ENCODE data around the gene ELOVL1. TPM values are rescaled to one million over a fixed set of nuclear protein-coding genes. Genes with fewer than 3 reads are reported as not detected.
A peak's percentile ranks its signal among the peaks of the same experiment; 100 is the strongest.

Gene ELOVL1
- total RNA-seq, 1 donor from 2014 or later, result 33.2 TPM

DNA sequence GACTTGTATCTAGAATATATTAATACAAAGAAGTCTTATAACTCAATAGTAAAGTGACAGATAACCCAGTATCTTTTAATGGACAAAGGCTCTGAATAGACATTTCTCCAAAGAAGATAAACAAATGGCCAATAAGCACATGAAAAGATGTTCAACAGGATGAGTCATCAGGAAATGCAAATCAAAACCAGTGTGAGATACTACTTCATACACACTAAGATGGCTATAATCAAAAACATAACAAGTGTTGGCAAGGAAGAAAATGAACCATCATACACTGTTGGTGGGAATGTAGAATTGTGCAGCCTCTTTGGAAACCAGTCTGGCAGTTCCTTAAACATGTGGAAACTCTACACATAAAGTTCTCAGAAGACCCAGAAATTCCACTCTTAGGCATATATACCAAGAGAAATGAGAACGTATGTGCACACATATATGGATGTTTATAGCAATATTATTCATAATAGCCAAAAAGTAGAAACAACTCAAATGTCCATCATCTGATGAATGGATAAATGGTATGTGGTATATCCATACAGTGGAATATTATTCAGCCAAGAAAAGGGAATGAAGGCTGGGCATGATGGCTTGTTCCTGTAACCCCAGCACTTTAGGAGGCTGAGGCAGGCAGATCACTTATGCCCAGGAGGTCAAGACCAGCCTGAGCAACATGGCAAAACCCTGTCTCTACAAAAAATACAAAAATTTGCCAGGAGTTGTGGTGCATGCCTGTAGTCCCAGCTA is 40.1 kb downstream of the ELOVL1 start:
- DNase-seq, result peak; percentile 2

DNA sequence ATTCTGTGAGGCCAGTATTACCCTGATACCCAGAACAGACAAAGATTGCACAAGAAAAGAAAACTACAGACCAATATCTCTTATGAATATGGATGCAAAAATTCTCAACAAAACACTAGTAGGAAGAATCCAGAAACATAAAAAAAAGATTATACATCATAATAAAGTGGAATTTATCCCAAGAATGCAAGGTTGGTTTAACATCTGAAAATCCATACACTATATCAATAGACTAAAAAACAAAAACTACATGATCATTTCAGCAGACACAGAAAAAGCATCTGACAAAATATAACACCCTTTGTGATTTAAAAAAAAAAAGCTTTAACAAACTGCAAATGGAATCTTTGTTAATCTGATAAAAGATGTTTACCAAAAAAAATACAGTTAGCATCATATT is 42.4 kb downstream of the ELOVL1 start:
- no peak for DNase-seq

DNA sequence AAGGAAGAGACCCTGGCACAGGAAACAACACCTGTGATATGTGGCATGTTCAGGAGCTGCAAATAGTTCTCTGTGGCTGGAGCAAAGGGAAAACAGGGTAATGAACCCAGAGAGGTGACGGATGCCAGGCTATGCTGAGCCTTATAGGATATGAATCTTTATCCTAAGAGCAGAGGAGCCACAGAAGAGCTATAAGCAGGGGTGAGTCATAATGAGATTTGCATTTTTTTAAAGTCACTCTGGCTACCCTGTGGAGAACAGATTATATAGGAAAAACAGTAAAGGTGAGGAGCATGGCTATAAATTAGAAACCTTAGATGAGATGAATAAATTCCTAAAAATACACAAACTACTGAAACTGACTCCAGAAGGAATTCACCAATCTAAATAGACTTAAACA is 43.0 kb downstream of the ELOVL1 start:
- no peak for DNase-seq

DNA sequence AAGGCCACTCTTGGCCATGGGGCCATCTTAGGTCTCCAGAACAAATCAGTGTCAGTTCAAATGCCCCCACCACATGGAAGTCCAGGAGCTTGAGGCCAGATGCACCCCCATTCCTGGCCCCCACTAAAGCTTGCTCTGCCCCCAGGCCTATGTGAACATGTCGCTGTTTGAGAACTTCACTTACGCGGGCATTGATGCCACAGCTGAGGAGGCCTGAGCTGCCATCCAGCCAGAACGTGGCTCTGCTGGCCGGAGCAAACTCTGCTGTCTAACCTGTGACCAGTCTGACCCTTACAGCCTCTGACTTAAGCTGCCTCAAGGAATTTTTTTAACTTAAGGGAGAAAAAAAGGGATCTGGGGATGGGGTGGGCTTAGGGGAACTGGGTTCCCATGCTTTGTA is 45.3 kb downstream of the ELOVL1 start:
- no peak for DNase-seq

DNA sequence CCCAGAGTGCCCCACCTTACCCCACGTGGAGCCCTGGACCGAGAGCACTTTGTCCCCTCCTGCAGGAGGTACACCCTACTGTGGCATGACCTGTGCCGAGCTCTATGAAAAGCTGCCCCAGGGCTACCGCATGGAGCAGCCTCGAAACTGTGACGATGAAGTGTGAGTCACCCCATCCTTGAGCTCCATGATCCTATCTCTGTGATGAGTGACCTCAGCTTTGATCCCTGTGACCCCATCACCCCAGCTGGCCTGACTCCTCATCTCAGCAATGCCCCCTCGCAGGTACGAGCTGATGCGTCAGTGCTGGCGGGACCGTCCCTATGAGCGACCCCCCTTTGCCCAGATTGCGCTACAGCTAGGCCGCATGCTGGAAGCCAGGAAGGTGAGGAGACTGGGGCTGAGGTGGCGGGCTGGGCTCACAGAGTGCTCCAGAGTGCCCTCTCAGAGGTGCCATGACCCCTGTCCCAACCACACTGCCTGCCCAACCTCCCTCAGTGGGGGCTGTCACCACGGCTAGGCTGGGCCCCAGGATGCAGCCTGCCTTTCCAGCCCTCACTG is 46.4 kb downstream of the ELOVL1 start:
- no peak for DNase-seq

DNA sequence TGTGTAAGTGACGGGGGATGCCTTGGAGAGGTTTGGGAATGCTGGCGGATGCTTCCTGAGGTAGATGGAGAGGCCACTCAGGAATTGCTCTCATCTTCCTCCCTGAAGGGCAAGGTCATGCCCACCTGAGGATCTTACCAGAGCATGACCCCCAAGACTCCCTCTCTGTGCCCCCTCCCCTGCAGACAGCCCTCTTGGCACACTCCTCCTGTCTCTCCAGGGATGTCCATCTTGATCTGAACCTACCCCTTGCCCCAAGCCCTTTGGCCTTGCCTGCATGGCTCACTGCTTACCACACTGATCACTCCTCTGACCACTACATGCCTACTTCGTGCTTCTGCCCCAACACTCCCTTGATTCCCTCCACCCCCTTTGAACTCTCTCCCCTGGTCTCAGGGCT is 48.0 kb downstream of the ELOVL1 start:
- DNase-seq, result no peak

DNA sequence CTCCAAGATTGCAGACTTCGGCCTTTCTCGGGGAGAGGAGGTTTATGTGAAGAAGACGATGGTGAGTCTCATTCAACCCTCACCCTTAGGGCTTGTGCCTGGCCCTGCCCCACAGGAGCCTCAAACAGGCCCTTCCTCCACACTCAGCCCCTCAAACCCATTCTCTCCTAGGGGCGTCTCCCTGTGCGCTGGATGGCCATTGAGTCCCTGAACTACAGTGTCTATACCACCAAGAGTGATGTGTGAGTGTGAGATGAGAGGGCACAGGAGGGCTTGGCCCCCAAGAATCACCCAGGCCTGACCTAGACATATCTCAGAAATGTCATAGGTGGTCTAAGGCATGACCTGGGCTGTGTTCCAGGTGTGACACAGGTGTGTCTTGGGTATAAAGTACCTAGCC is 48.5 kb downstream of the ELOVL1 start:
- no peak for DNase-seq

DNA sequence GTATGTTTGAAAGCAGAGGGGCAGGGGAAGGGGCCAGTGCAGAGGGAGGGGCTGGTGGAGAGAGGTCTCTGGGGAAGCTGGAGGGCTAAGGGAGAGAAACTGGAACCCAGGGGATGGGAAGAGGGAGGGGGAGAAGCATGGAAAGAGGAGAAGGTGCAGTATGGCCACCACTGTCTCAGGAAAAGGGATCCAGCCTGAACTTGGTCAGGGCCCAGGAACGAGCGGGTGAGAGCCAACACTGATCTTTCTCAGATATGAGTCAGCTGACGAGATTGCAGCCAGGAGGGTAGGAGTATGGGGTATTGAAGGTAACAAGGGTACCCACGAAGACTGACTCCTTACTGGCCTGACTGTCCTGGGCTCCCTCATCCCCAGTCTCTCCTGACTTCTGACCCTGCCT is 49.0 kb downstream of the ELOVL1 start:
- DNase-seq, result no peak

DNA sequence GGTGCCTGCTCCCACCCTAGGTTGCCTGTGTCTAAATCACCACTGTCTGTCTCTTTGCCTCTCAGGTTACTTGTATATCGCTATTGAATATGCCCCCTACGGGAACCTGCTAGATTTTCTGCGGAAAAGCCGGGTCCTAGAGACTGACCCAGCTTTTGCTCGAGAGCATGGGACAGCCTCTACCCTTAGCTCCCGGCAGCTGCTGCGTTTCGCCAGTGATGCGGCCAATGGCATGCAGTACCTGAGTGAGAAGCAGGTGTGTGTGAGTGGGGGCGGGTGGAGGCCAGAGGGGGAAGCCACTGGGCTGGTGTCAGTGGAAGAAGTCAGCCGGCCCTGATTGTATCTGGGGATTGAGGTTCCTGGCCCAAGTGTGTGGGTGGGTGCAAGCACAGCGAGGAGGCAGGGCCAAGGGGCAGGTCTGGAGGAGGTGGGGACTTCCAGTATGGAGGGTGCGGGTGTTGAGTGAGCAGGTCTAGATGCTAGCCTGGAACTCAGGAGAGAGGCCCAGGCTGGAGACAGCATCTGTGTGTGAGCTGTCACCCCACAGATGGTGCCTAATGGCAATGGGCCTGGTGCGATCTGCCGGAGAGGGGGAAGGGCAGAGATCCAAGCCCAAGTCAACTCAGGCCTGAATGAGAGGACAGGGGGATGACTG is 49.9 kb downstream of the ELOVL1 start:
- DNase-seq, result no peak

DNA sequence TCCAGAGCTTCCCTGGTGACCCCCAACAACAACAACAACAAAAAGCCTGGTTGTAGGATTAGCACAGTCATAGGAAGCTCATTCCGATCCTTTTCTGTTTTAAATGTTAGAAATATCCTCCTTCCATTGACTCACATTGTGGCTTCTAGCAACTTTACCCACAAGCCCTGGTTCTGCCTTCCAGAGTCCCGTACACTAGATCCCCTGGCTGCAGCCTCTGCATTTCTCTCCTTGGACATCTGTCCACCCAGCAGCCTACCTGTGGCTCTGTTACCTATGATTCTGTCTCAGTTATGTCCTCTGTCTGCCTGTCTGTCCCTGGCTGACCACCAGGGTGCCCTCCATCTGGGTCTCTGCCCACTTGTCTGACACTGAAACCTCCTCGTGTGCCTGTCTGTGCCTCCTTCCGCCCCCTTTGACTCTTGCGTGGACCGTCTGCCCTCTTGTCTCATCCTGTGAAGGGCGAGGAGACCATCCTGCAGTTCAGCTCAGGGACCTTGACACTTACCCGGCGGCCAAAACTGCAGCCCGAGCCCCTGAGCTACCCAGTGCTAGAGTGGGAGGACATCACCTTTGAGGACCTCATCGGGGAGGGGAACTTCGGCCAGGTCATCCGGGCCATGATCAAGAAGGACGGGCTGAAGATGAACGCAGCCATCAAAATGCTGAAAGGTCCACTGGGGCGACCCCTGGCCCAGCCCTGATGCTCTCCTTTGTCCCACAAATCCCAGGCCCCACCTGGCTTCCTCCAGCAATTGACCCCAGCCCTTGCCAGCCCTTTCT is 50.9 kb downstream of the ELOVL1 start:
- DNase-seq, result no peak

DNA sequence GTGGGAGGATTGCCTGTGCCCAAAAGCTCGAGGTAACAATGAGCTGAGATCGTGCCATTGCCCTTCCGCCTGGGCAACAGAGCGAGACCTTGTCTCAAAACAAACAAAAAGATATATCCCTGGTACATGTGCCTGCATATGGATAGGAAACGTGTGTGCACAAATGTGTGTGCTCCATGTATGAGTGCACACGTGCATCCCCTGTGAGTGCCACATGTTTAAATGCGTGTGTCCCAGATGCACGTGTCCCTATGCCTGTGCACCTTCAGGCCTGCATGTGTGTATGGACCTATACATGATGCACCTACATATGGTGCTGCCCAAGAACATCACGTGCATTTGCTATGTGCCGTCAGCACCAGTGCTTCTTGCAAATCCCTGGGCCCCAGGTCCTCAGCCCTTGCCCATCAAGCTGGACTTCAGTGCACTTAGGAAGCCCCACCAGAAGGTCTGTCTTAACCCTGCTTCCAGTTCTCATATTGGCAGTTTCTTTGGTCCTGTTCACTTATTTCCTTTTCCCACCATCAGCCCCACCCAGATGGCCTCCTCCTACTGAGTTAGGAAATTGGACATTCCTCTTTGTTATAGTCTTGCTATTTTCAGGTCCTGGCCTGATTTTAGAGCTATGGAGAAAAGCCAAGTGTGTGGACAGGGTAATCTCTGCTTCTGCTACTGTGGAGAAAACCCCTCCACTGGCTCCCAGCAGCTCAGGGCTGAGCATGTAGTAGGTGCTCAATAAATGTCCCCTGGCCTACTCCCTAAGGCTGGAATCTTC is 51.7 kb downstream of the ELOVL1 start:
- no peak for DNase-seq

DNA sequence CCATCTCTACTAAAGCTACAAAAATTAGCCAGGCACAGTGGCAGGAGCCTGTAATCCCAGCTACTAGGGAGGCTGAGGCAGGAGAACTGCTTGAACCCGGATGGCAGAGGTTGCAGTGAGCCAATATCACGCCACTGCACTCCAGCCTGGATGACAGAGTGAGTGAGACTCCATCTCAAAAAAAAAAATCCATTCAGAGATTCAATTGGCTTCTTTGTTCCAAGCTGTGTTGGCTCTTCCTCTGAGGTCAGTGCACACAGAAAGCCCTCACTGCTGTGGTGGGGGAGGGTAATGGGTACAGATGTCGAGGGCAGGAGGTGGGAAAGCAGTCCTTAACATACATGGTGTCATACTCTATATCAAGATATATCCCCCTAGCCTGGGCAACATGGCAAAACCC is 52.3 kb downstream of the ELOVL1 start:
- DNase-seq, result no peak

DNA sequence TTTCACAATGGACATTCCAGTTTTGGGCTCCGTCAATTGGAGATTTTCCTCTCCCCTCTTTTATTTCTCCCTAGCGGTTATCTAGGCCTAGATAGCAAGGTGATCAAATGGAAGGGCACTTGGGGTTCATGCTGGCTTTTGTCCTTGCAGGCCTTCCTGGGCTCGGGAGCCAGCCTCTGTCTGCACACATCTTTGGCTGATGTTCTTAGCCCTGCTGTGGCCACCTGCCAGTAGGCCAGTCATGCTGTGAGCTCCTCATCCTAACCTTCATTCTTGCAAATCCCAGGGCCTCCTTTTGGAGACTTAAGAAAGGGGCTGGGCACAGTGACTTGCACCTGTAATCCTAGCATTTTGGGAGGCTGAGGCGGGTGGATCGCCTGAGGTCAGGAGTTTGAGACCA is 53.6 kb downstream of the ELOVL1 start:
- no peak for DNase-seq

DNA sequence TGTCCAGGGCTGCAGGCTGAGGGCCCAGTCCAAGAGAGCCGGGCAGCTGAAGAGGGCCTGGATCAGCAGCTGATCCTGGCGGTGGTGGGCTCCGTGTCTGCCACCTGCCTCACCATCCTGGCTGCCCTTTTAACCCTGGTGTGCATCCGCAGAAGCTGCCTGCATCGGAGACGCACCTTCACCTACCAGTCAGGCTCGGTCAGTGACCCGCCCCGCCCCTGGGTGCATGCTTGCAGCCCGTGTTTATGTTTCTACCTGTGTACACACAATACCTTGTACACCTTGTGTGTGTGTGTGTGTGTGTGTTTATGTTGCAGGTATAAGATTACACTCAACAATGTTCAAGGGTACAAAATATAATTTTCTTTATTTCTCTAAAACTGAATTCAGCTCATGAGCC is 54.0 kb downstream of the ELOVL1 start:
- DNase-seq, result no peak

Other genes starting within 250 kb of the ELOVL1 start
- 33.5 TPM for gene EBNA1BP2, start 195.7 kb downstream of the ELOVL1 start, total RNA-seq
- gene CFAP57, start 195.7 kb downstream of the ELOVL1 start, total RNA-seq, result 0.39 TPM
- gene TMEM125, start 98.0 kb downstream of the ELOVL1 start, total RNA-seq, result 1.3 TPM
- gene C1orf210, start 82.4 kb downstream of the ELOVL1 start, total RNA-seq, result 0.99 TPM
- 19.5 TPM for gene TIE1, start 67.0 kb downstream of the ELOVL1 start, total RNA-seq
- 0.10 TPM for gene MPL, start 30.2 kb downstream of the ELOVL1 start, total RNA-seq
- 11.2 TPM for gene CDC20, start 9.0 kb downstream of the ELOVL1 start, total RNA-seq
- gene MED8, start 21.8 kb upstream of the ELOVL1 start, total RNA-seq, result 31.5 TPM
- gene SZT2, start 21.9 kb upstream of the ELOVL1 start, total RNA-seq, result 25.9 TPM
- 27.5 TPM for gene HYI, start 85.9 kb upstream of the ELOVL1 start, total RNA-seq
- gene PTPRF, start 162.9 kb upstream of the ELOVL1 start, total RNA-seq, result 79.3 TPM